GM12891 (cell line): ENCODE results near the gene TMBIM1.
A peak's percentile ranks its signal among the peaks of the same experiment; 100 is the strongest.

Experiments
- DNase-seq: peaks from one replicate; pipeline ENCODE4 v3.0.0; 2011; ENCODE audit warnings: low spot score; ENCODE audit not compliant: insufficient read length
- FAIRE-seq: peaks from 2 replicates; lab custom pipeline; 2011; peaks lifted over from hg19 to GRCh38; lab: Jason Lieb, UNC
- PAX5 ChIP-seq: IDR thresholded peaks from 2 replicates; pipeline ENCODE4 v1.6.1; 2011; ENCODE audit warnings: low read length, moderate library complexity, mild to moderate bottlenecking; ENCODE audit not compliant: insufficient read depth, severe bottlenecking
- POLR2A ChIP-seq: IDR thresholded peaks from 2 replicates; pipeline ENCODE4 v1.6.1; 2011; ENCODE audit warnings: low read depth, low read length, control low read depth
- POLR2AphosphoS5 ChIP-seq: IDR thresholded peaks from 2 replicates; pipeline ENCODE4 v1.6.1; 2011; ENCODE audit warnings: low read depth, low read length, control low read depth
- POU2F2 ChIP-seq: IDR thresholded peaks from 2 replicates; pipeline ENCODE4 v1.6.1; 2011; ENCODE audit warnings: low read depth, mild to moderate bottlenecking, control low read depth, low read length, moderate library complexity
- SPI1 ChIP-seq: IDR thresholded peaks from 2 replicates; pipeline ENCODE4 v1.6.1; 2011; ENCODE audit warnings: low read depth, low read length, control low read depth
- TAF1 ChIP-seq: IDR thresholded peaks from 2 replicates; pipeline ENCODE4 v1.6.1; 2011; ENCODE audit warnings: low read depth, low read length, control low read depth

The TMBIM1 gene

DNA sequence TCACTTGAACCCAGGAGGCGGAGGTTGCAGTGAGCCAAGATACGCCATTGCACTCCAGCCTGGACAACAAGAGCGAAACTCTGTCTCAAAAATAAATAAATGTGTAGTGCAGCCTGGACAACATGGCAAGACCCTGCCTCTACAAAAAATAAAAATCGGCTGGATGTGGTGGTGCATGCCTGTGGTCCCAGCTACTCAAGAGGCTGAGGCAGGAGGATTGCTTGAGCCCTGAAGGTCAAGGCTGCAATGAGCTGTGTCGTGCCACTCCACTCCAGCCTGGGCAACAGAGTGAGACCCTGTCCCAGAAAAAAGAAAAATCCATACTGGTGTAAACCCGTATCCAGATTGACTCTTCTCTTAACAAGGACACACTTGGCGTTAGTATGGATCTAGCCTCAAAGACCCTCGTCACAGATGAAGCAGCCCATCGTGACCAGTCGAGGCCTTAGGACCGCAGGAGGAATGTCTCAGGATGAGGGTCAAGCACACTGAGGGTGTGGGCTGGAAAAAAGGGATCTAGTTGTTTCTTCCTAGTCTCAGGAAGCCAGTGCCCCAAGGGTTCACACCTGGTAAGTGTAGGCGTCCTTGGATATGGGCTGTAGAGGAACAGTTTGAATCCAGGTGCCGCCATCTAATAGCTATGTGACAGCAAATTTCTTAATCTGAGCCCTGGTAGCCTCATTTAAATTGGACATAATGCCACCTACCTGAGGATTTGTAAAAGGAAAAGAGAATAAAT lies 35.5 kb downstream of the TMBIM1 start:
- peak; percentile 56 for FAIRE-seq
- TF ChIP-seq TAF1 = no peak
- no peak for TF ChIP-seq PAX5
- TF ChIP-seq POLR2AphosphoS5 = 0 out of 2 replicates have a peak, but pooled peaks have one; percentile 4
- no peak for TF ChIP-seq POU2F2
- no peak for TF ChIP-seq SPI1
- no peak for TF ChIP-seq POLR2A
- no peak for DNase-seq

DNA sequence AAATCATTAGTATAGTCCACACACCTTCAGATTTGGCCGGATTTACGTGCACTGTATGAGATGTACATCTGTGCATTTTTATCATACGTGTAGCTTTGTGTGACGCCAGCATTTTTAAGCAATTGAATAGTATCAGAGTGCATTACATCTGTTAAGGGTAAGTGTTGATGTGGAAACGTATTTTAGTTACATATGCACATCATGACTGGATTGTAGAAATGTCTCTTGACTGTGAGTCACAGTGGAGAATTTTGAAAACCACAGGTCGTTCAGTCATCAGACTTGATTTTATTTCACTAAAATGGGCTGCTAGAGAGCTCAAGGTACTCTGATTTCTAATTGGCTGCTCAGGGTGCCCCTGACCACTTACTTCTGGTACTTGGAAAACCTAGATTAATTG lies 36.9 kb downstream of the TMBIM1 start:
- DNase-seq (no peak), FAIRE-seq (no peak)
- TF ChIP-seq POLR2AphosphoS5 (no peak; the same call in 1 of the 2 replicates), SPI1 (no peak), POLR2A (no peak), TAF1 (no peak), PAX5 (no peak), POU2F2 (no peak)

DNA sequence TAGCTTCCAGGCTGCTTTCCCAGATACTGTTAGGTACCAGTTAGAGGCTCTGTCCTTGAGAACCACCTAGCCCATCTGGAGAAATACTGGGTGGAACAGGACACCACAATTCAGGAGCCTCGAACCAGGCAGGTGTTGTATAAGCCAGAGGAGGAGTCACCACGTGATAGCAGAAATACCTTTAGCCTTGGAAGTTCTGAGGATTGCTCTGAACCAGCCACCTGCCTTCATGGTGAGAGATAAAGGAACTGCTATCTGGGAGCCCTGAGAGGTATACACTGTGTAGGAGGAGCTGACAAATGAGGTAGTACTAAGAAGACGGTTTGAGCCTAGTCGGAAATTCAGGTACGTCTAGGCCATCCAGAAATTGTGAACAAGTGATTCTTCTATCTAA lies 39.1 kb downstream of the TMBIM1 start:
- DNase-seq = no peak
- no peak for FAIRE-seq
- TF ChIP-seq TAF1 (no peak), PAX5 (no peak), SPI1 (no peak), POU2F2 (no peak), POLR2A (no peak), POLR2AphosphoS5 (no peak)

DNA sequence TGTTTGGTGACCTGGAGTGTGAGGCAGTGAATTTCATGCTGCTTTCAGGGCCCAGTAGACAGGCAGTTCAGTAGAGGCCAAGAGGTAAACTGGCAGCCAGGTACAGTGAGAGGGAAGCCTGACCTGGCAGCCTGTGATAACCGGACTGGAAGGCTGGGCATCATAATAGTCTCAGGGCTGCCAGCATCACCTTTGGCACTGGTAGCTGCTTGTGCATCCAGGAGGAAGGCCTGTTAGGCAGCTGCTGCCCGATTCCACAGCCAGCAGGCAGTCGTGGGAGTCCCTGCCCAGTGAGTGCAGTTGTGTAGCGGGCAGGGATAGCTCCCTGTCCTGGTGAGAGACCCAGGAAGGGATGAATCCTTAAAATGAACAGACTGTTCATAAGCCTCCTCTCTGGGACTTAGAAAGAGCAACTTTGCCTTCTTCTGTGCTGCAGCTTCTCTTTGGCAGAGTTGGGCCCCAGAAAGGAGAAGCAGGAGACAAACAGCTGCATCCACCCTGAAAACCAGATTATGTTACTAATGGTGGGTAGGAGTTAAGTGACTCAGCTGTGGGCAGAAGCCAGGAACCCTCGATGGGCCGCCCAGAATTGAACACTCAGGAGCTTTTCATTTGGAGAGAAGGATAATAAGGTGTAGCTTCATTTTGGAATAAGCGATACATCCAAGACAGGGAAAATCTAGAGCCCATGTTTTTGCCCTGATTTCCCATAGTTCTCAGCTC lies 39.6 kb downstream of the TMBIM1 start:
- no peak for DNase-seq
- no peak for FAIRE-seq
- TF ChIP-seq PAX5 = no peak
- TF ChIP-seq POLR2AphosphoS5 = no peak
- no peak for TF ChIP-seq POLR2A
- no peak for TF ChIP-seq SPI1
- no peak for TF ChIP-seq POU2F2
- TF ChIP-seq TAF1 = no peak

DNA sequence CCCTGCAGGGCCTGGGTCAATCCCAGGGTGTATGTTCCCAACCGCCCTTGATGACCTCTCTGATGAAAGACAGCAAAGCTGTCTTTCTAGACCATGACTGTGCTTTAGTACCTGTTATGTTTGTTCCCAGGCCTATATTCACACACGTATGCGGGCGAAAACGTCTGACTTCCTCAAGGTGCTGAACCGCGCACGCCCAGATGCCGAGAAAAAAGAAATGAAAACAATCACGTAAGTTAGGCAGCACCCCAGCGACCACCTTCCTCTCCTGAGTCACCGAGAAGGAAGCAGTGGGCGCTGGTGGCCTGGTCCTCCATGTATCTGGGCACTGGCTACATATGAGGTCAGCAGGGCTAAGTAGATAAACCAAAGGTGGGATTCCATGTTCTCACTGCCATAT lies 42.6 kb downstream of the TMBIM1 start:
- no peak for TF ChIP-seq POLR2AphosphoS5
- peak; percentile 12; the same call in 1 of the 2 replicates for TF ChIP-seq POLR2A
- no peak for TF ChIP-seq SPI1
- TF ChIP-seq POU2F2 = no peak
- no peak for TF ChIP-seq TAF1
- TF ChIP-seq PAX5 = no peak
- FAIRE-seq (no peak), DNase-seq (no peak)

DNA sequence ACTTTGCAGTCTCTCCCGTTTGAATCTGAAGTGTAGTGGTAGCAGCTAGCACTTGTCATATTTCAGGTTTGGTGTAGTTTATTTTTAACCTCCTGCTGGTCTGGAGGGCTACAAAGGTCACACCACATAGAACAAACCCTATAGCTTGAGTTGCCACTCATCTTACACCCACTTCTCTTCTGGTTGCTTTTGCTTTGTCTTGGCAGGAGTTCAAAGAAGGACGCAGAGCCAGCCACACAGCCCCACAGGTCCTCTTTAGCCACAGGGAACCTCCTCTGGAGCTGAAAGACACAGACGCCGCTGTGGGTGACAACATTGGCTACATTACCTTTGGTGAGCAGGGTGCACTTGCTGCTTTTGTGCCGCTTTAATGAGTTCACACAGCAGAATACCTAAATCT lies 47.1 kb downstream of the TMBIM1 start:
- no peak for TF ChIP-seq PAX5
- TF ChIP-seq POLR2A = peak; percentile 22; the same call in 1 of the 2 replicates
- DNase-seq = no peak
- FAIRE-seq = no peak

DNA sequence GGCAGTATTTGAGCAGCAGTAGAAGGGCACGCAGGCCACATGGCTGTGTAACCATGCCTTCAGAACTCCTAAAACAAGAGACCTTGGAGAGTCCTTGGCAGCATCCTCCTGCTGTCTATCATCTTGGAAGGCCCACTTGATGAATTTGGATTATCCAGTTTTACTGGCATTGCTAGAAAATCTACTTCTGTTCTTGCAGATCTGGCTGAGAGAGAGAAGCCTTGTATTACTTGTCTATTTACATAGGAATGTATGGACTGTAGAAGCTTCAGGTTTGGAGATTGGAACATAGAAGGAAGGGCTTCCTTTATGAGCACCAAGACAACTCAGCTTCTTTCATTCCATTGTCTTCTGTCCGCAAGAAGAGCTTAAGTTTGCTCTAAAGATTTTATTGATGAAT lies 47.6 kb downstream of the TMBIM1 start:
- DNase-seq (no peak), FAIRE-seq (no peak)
- TF ChIP-seq POLR2AphosphoS5 (no peak), TAF1 (no peak), POU2F2 (no peak), SPI1 (no peak), POLR2A (no peak), PAX5 (no peak)

DNA sequence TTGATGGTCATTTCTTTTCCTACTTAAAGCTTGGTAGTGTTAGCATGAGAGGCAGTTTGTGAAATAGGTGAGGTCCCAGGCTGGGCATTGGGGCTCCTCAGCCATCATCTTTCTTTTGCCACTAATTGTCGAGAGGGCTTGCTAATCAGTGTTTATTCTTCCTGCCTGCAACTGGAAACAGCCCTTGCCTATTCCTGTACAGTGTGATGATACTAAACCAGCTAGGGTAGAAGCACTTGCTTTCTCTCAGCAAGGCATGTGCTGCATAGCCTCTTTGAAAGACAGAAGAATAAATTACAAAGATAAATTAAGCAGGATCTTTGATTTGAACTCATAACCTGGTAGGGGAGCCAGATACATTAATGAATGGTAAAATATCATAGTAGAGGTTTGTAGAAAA lies 48.1 kb downstream of the TMBIM1 start:
- no peak for FAIRE-seq
- DNase-seq = no peak

DNA sequence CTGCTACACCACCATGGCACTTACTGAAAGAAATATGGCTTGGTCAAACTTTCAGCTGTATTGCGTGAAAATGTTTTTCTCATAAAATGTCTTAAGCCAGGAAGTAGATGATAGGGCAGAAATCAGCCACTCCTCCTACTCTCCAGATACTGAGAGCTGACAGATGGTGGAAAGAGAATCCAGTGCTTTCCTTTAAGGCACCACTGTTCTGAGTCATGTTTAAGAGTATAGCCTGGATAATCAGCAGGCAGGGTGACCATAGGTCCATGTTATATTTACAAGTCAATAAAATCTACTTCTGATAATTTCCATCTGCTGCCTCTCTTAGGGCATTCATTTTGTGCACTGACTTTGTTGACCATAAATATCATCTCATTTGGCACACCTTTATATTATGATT lies 53.4 kb downstream of the TMBIM1 start:
- no peak for TF ChIP-seq TAF1
- no peak for TF ChIP-seq POLR2AphosphoS5
- no peak for TF ChIP-seq SPI1
- no peak for TF ChIP-seq PAX5
- no peak for TF ChIP-seq POLR2A
- no peak for TF ChIP-seq POU2F2
- DNase-seq (no peak), FAIRE-seq (no peak)

More for the DNA sequence above, 48.1 kb downstream of the TMBIM1 start:
- TF ChIP-seq TAF1 = no peak
- TF ChIP-seq POLR2AphosphoS5 = no peak
- TF ChIP-seq POLR2A = no peak; the same call in 1 of the 2 replicates
- TF ChIP-seq SPI1 = no peak
- TF ChIP-seq POU2F2 = no peak
- no peak for TF ChIP-seq PAX5
